KMS-11 (cell line): ENCODE results near the gene EIF1.
"Not testable (repeated sequence)": the region's sequence is repeated elsewhere in the genome, so short reads cannot be mapped to it uniquely, and the experiment has no call there.

Experiments used
- H2AFZ ChIP-seq: fragments of 200-600 bp; sonication (generic); 2 replicates; pipeline ENCODE4 v1.6.1; 2016; ENCODE audit warnings: antibody characterized with exemption, mixed run types, low read depth
- H3K27ac ChIP-seq: fragments of 200-600 bp; sonication (generic); 2 replicates; pipeline ENCODE4 v1.6.1; 2016; ENCODE audit warnings: mild to moderate bottlenecking, mixed run types
- H3K27me3 ChIP-seq: fragments of 200-600 bp; sonication (generic); 2 replicates; pipeline ENCODE4 v1.6.1; 2017; ENCODE audit warnings: mild to moderate bottlenecking, low read depth, mixed run types, moderate library complexity; ENCODE audit not compliant: insufficient read depth
- H3K36me3 ChIP-seq: fragments of 200-600 bp; sonication (generic); 2 replicates; pipeline ENCODE4 v1.6.1; 2017; ENCODE audit warnings: mild to moderate bottlenecking, mixed run types; ENCODE audit not compliant: insufficient read depth
- H3K4me1 ChIP-seq: fragments of 200-600 bp; sonication (generic); 2 replicates; pipeline ENCODE4 v1.6.1; 2016; ENCODE audit warnings: mild to moderate bottlenecking, low read depth, mixed run types; ENCODE audit not compliant: poor library complexity, severe bottlenecking
- H3K4me2 ChIP-seq: fragments of 200-600 bp; sonication (generic); 2 replicates; pipeline ENCODE4 v1.7.0; 2016; ENCODE audit warnings: mild to moderate bottlenecking, mixed run types
- H3K4me3 ChIP-seq: fragments of 200-600 bp; sonication (generic); IDR thresholded peaks from 2 replicates; pipeline ENCODE4 v1.6.1; 2017; ENCODE audit warnings: low read depth, low read length, mixed read lengths; ENCODE audit not compliant: insufficient read depth
- H3K79me2 ChIP-seq: fragments of 200-600 bp; sonication (generic); 2 replicates; pipeline ENCODE4 v1.6.1; 2016; ENCODE audit warnings: low read depth, mixed run types; ENCODE audit not compliant: insufficient read depth
- H3K9ac ChIP-seq: fragments of 200-600 bp; sonication (generic); 2 replicates; pipeline ENCODE4 v1.6.1; 2016; ENCODE audit warnings: mild to moderate bottlenecking, mixed run types
- H4K20me1 ChIP-seq: fragments of 200-600 bp; sonication (generic); 2 replicates; pipeline ENCODE4 v1.6.1; 2016; ENCODE audit warnings: mild to moderate bottlenecking, mixed run types; ENCODE audit not compliant: insufficient read depth
- TF ChIP-seq, protein P1 (sequence below): fragments of 200-600 bp; sonication (generic); conservative IDR thresholded peaks from 2 replicates; pipeline ENCODE4 v1.6.1; 2017; ENCODE audit warnings: low read depth, mild to moderate bottlenecking, antibody characterized with exemption, low read length, moderate library complexity, mixed read lengths

The EIF1 gene

DNA sequence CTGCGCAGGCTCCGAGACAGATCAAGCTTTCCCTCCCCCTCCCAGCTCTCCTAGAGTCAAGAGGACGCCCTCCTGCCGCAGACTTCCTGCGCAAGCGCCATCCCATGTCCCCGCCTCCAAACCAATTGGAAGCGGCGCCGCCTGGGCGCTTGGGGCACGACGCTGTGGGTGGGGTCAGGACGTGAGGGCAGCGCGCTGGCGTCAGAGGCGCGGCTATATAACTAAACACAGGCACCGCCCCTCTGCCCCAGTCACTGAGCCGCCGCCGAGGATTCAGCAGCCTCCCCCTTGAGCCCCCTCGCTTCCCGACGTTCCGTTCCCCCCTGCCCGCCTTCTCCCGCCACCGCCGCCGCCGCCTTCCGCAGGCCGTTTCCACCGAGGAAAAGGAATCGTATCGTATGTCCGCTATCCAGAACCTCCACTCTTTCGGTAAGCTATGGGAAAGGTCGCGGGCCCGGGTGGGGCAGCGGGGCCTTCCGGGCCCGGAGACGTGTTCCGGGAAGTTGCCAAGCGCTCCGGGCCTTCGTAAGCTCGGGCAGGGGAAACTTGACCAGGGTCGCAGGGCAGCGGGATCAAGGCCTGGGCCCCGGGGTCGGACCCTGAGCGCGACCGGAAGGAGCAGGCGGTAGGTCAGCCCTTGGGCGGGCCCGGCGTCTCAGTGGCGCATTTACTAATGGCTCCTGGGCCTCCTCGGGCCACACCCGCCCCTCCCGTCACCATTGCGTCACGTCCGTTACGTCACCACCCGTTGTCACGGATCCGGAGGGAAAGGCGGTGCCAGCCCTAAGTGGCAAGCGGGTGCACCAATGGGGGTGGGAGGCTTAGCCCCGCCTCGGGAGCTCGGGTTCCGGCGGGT lies at the start of gene EIF1:
TSS of gene EIF1 (plus strand) at position 245 of the 856 bp plus-strand sequence. CDS start at position 399, 154 bp downstream.
- H3K36me3 ChIP-seq, result peaks cover 28% of the 10 kb centered on the region; the same call in 1 of the 2 replicates
- peak within 1 kb of the TSS; percentile 60 for H2AFZ ChIP-seq
- H3K4me2 ChIP-seq, result peak within 1 kb of the TSS; percentile 90
- peak within 1 kb of the TSS; percentile 98 for H3K27ac ChIP-seq
- H3K79me2 ChIP-seq, result peaks cover 28% of the 10 kb centered on the region
- H4K20me1 ChIP-seq, result peaks cover 27% of the 10 kb centered on the region
- peak within 1 kb of the TSS; percentile 99 for H3K9ac ChIP-seq
- TF ChIP-seq, protein P1, sequence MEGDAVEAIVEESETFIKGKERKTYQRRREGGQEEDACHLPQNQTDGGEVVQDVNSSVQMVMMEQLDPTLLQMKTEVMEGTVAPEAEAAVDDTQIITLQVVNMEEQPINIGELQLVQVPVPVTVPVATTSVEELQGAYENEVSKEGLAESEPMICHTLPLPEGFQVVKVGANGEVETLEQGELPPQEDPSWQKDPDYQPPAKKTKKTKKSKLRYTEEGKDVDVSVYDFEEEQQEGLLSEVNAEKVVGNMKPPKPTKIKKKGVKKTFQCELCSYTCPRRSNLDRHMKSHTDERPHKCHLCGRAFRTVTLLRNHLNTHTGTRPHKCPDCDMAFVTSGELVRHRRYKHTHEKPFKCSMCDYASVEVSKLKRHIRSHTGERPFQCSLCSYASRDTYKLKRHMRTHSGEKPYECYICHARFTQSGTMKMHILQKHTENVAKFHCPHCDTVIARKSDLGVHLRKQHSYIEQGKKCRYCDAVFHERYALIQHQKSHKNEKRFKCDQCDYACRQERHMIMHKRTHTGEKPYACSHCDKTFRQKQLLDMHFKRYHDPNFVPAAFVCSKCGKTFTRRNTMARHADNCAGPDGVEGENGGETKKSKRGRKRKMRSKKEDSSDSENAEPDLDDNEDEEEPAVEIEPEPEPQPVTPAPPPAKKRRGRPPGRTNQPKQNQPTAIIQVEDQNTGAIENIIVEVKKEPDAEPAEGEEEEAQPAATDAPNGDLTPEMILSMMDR, result no peak
- peaks cover 27% of the 10 kb centered on the region for H3K4me1 ChIP-seq
- no peaks in the 10 kb centered on the region for H3K27me3 ChIP-seq
- H3K4me3 ChIP-seq, result peak within 1 kb of the TSS; percentile 70

DNA sequence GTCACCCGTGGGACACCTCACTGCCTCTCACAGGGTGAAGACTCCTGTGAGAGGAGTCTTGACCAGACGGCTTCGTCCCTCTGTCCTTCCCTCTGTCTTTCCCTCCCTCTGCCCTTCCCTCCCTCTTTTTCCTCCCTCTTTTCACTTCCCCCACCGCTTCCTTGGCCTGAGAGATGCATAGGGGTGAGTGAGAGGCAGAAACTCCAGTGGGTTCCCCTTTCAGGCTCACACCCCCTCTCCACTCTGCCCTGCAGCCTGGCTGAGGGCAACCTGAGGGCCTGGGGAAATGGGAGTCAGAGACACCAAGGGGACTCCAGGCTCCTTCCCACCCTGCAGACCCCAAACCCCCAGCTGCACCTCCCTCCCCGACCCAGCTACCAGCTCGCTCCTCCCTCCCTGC lies 49.7 kb upstream of the EIF1 start:
- Histone ChIP-seq H3K79me2 (no peaks in the 10 kb centered on the region), H3K4me2 (no peak overlapping the region), H3K4me1 (no peaks in the 10 kb centered on the region), H3K9ac (no peak overlapping the region), H2AFZ (no peak overlapping the region), H3K27me3 (peaks cover 16% of the 10 kb centered on the region; the same call in 1 of the 2 replicates), H3K27ac (no peak overlapping the region), H3K36me3 (no peaks in the 10 kb centered on the region), H3K4me3 (no peak overlapping the region), H4K20me1 (no peaks in the 10 kb centered on the region)
- TF ChIP-seq, protein P1, result no peak

DNA sequence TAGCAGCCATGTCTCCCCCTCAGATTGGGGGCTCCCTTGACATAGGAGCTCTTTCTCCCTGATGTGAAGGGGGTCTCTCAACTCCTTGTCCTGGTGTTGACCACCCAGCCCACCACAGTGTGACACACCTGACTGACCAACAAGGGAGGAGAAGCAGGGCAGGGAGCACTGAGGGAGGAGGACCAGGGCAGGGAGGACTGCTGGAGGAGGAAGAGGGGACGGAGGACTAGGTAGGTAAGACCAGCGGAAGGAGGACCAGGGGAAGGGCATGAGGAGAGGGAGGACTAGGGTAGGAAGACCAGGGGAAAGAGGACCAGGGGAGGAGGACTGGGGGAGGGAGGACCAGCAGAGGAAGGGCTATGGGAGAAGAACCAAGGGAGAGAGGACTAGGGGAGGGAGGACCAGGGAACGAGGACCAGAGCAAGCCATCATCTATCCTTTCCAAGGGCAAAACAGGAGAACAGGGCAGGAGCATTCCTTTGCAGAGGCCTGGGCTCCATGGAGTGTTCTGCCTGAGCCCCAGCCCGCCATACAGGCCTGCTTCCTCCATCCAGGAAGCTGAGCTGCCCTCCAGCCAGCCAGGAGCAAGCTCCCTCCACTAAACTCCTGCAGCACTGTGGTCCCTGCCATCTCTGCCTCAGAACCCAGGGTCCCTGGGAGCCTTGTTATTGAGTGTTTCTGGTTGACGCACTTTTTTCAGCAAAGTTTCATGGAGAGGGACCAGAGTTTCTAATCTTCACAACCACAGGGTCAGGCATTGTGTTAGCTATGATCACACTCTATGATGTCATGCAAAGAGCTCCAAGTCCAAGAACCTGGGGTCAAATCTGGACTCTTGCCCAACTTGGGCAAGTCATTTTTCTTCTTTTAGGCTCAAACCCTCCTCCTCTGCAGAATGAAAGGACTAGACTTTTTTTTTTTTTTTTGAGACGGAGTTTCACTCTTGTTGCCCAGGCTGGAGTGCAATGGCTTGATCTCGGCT lies 48.9 kb upstream of the EIF1 start:
- Histone ChIP-seq H3K4me2 (no peak overlapping the region), H3K27ac (no peak overlapping the region), H3K36me3 (no peaks in the 10 kb centered on the region), H2AFZ (no peak overlapping the region), H4K20me1 (no peaks in the 10 kb centered on the region), H3K27me3 (peaks cover 16% of the 10 kb centered on the region; the same call in 1 of the 2 replicates), H3K4me3 (no peak overlapping the region), H3K79me2 (no peaks in the 10 kb centered on the region), H3K4me1 (no peaks in the 10 kb centered on the region), H3K9ac (no peak overlapping the region)
- TF ChIP-seq, protein P1, result no peak

DNA sequence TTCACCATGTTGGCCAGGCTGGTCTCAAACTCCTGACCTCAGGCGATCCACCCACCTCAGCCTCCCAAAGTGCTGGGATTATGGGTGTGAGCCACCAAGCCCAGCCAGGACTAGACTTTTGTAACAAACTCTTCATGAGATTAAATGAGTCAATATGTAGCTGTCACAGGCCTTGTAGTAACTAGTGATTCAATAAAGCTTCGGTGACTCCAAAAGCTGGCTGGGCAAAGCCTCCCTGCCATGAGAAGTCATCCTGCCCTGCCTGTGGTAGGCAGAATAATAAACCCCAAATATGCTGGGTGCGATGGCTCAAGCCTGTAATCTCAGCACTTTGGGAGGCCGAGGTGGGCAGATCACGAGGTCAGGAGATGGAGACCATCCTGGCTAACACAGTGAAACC lies 48.1 kb upstream of the EIF1 start:
- H3K79me2 ChIP-seq, H3K36me3 ChIP-seq, H3K4me3 ChIP-seq, H2AFZ ChIP-seq, H3K27ac ChIP-seq, H4K20me1 ChIP-seq, H3K9ac ChIP-seq, H3K4me1 ChIP-seq, H3K4me2 ChIP-seq: not testable (repeated sequence)
- peaks cover 16% of the 10 kb centered on the region; the same call in 1 of the 2 replicates for H3K27me3 ChIP-seq
